ENCODE measurements around the gene COL3A1.

COL3A1 gene

GRCh38 chr2:189008555-189009262 is 34.5 kb downstream of the COL3A1 start:
- no peak for FAIRE-seq
- DNase-seq (ENCODE audit: insufficient read length), result no peak
- TF ChIP-seq POLR2AphosphoS5 (IDR thresholded peaks at IDR 0.05; ENCODE audit: low read depth, low read length), result no peak
- TF ChIP-seq TAF1 (IDR thresholded peaks at IDR 0.05; ENCODE audit: borderline replicate concordance, low read depth, low read length), result no peak
- TF ChIP-seq POLR2A (IDR thresholded peaks at IDR 0.05; ENCODE audit: low read depth, low read length), result no peak

DNA sequence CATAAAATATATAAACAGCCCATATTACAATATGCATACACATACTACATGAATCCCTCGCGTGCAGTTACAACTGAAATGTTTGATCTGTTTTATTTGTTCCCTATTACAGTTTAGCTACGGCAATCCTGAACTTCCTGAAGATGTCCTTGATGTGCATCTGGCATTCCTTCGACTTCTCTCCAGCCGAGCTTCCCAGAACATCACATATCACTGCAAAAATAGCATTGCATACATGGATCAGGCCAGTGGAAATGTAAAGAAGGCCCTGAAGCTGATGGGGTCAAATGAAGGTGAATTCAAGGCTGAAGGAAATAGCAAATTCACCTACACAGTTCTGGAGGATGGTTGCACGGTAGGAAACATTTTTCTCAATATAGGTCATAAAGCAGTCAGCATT is 36.4 kb downstream of the COL3A1 start:
- DNase-seq (ENCODE audit: insufficient read length) (no peak), FAIRE-seq (no peak)
- no peak for TF ChIP-seq TAF1 (IDR thresholded peaks at IDR 0.05; ENCODE audit: borderline replicate concordance, low read depth, low read length)
- no peak for TF ChIP-seq POLR2AphosphoS5 (IDR thresholded peaks at IDR 0.05; ENCODE audit: low read depth, low read length)
- no peak for TF ChIP-seq POLR2A (IDR thresholded peaks at IDR 0.05; ENCODE audit: low read depth, low read length)

DNA sequence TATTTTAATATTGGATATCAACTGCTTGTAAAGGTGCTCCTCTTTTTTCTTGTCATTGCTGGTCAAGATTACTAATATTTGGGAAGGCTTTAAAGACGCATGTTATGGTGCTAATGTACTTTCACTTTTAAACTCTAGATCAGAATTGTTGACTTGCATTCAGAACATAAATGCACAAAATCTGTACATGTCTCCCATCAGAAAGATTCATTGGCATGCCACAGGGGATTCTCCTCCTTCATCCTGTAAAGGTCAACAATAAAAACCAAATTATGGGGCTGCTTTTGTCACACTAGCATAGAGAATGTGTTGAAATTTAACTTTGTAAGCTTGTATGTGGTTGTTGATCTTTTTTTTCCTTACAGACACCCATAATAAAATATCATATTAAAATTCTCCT is 38.2 kb downstream of the COL3A1 start:
- TF ChIP-seq TAF1 (IDR thresholded peaks at IDR 0.05; ENCODE audit: borderline replicate concordance, low read depth, low read length), result no peak
- TF ChIP-seq POLR2A (IDR thresholded peaks at IDR 0.05; ENCODE audit: low read depth, low read length), result no peak
- no peak for FAIRE-seq

DNA sequence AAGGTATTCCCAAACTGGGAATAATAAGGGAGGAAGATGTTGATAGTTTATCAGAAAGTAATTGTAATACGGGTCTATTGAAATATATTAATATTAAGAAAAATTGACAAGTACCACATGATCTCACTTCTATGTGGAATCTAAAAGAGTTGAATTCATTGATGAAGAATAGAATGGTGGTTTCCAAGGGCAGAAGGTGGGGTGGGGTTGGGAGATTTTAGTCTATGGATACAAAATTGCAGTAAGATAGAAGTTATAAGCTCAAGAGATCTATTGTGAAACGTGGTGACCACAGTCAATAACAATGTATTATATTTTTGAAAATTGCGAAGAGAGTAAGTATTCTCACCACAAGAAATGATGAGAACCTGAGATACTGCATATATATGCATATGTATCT is 38.9 kb downstream of the COL3A1 start:
- DNase-seq (ENCODE audit: insufficient read length) (no peak), FAIRE-seq (no peak)
- TF ChIP-seq POLR2AphosphoS5 (IDR thresholded peaks at IDR 0.05; ENCODE audit: low read depth, low read length), result no peak
- no peak for TF ChIP-seq POLR2A (IDR thresholded peaks at IDR 0.05; ENCODE audit: low read depth, low read length)
- TF ChIP-seq TAF1 (IDR thresholded peaks at IDR 0.05; ENCODE audit: borderline replicate concordance, low read depth, low read length), result no peak

More for the DNA sequence above, 38.2 kb downstream of the COL3A1 start:
- no peak for DNase-seq (ENCODE audit: insufficient read length)

- TF ChIP-seq POLR2AphosphoS5 (IDR thresholded peaks at IDR 0.05; ENCODE audit: low read depth, low read length) (no peak), TAF1 (IDR thresholded peaks at IDR 0.05; ENCODE audit: borderline replicate concordance, low read depth, low read length) (no peak), POLR2A (IDR thresholded peaks at IDR 0.05; ENCODE audit: low read depth, low read length) (no peak)
- no peak for DNase-seq (ENCODE audit: insufficient read length)
- FAIRE-seq, result no peak
These were observed 39.7 kb downstream of the COL3A1 start for GRCh38 chr2:189013671-189014448.

DNA sequence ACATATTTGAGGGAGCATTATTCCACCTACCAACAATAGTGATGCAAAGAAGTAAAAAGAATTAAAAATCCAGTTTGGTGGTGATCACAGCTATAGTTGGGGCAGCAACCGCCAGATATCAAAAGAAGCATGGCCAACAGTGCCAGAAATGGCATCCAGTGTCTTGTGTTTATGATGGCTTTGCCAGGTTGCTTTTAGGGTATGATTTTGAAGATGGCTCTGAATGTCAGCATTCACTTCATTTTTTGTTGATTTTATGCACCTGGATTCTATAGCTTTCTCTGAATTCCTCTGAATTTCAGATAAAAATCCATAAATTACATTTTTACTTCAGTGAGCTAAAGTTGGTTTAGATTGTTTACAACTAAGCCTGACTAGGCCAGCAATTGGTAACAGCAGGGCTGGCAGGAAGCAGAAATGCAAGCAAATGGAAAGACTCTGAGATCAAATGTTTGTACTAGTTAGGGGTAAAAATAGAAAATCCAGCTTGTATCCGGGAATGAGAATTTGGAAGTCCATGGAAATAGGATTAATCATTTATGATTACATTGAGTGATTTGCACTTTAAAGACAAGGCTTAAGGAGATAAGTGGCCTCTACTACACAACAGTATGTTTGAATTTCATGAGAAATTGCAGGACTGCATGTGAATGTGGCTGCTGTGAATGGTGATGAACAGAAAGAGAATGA is 40.4 kb downstream of the COL3A1 start:
- FAIRE-seq (no peak), DNase-seq (ENCODE audit: insufficient read length) (no peak)
- TF ChIP-seq POLR2AphosphoS5 (IDR thresholded peaks at IDR 0.05; ENCODE audit: low read depth, low read length), result no peak
- no peak for TF ChIP-seq TAF1 (IDR thresholded peaks at IDR 0.05; ENCODE audit: borderline replicate concordance, low read depth, low read length)
- no peak for TF ChIP-seq POLR2A (IDR thresholded peaks at IDR 0.05; ENCODE audit: low read depth, low read length)

DNA sequence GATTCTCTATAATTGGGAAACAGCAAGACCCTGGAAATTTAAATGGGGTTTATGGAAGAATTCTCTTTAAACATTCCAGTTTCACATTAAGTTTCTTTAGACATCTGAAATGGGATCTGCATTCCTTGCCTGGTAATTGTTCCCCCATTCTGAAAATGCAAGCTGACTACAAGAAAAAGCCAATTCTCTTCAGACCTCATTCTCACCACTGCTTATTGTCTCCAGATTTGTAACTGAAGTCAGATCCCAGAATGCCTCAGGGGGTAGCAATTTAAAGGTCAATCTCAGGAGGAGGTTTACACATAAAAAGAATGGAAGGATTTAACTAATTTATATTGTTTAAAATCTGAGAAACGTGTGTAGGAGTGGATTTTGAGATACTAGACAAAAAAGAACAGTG is 41.2 kb downstream of the COL3A1 start:
- FAIRE-seq (no peak), DNase-seq (ENCODE audit: insufficient read length) (no peak)
- TF ChIP-seq TAF1 (IDR thresholded peaks at IDR 0.05; ENCODE audit: borderline replicate concordance, low read depth, low read length) (no peak), POLR2AphosphoS5 (IDR thresholded peaks at IDR 0.05; ENCODE audit: low read depth, low read length) (no peak), POLR2A (IDR thresholded peaks at IDR 0.05; ENCODE audit: low read depth, low read length) (no peak)

- DNase-seq (ENCODE audit: insufficient read length), result no peak
- no peak for TF ChIP-seq TAF1 (IDR thresholded peaks at IDR 0.05; ENCODE audit: borderline replicate concordance, low read depth, low read length)
- TF ChIP-seq POLR2AphosphoS5 (IDR thresholded peaks at IDR 0.05; ENCODE audit: low read depth, low read length), result no peak
- TF ChIP-seq POLR2A (IDR thresholded peaks at IDR 0.05; ENCODE audit: low read depth, low read length), result no peak
- no peak for FAIRE-seq
These were observed 42.2 kb downstream of the COL3A1 start for GRCh38 chr2:189016311-189016861.

DNA sequence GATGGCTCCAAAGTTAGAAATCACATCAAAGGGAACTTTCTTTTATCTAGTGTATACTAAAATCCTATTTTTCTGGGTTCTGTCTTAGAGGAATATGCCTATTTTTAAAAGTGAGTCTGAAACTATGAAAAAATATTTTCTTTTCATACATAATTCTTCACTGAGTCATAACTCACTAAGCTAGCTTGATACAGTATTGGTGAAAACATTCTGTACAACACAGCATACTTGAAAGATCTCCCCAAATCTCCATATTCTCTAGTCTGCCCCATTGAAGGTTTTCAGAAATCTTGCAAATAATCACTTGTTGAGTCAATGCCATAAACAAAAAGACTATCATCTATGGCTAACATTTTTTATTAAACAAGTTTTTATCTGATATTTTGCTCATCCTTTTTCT is 44.5 kb downstream of the COL3A1 start:
- no peak for FAIRE-seq

GRCh38 chr2:189020179-189020578 is 46.0 kb downstream of the COL3A1 start:
- FAIRE-seq, result no peak
- DNase-seq (ENCODE audit: insufficient read length), result no peak
- TF ChIP-seq POLR2AphosphoS5 (IDR thresholded peaks at IDR 0.05; ENCODE audit: low read depth, low read length) (no peak), POLR2A (IDR thresholded peaks at IDR 0.05; ENCODE audit: low read depth, low read length) (no peak), TAF1 (IDR thresholded peaks at IDR 0.05; ENCODE audit: borderline replicate concordance, low read depth, low read length) (no peak)

More for the DNA sequence above, 44.5 kb downstream of the COL3A1 start:
- no peak for TF ChIP-seq POLR2AphosphoS5 (IDR thresholded peaks at IDR 0.05; ENCODE audit: low read depth, low read length)
- TF ChIP-seq TAF1 (IDR thresholded peaks at IDR 0.05; ENCODE audit: borderline replicate concordance, low read depth, low read length), result no peak
- TF ChIP-seq POLR2A (IDR thresholded peaks at IDR 0.05; ENCODE audit: low read depth, low read length), result no peak
- no peak for DNase-seq (ENCODE audit: insufficient read length)

DNA sequence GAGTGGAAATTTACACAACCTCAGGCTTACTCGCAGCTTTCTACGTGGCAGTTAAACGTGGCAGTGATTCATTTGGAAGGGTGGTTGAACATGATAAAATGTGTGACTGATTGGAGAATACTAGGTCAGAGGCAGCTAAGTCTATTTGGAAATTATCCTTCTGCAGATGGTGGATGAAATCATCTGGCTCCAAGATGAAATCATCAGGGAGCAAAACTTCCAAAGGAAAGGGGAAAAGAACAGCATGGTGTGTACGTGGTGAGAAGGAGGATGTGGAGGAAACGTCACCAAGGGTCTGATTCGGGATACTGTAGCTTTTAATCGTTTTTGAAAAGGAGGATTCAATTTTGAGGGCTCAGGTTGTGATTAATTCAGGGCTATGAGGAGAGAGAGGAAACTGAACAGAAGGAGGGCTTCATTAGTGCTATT is 47.9 kb downstream of the COL3A1 start:
- FAIRE-seq, result no peak
- no peak for DNase-seq (ENCODE audit: insufficient read length)
- TF ChIP-seq POLR2A (IDR thresholded peaks at IDR 0.05; ENCODE audit: low read depth, low read length), result no peak
- no peak for TF ChIP-seq POLR2AphosphoS5 (IDR thresholded peaks at IDR 0.05; ENCODE audit: low read depth, low read length)
- no peak for TF ChIP-seq TAF1 (IDR thresholded peaks at IDR 0.05; ENCODE audit: borderline replicate concordance, low read depth, low read length)
